ENCODE measurements around the gene ANKIB1. TPM values are rescaled to one million over a fixed set of nuclear protein-coding genes. Genes with fewer than 3 reads are reported as not detected.

ANKIB1 gene
- polyA plus RNA-seq, 1 of the 3 experiments (the other 2 are of a cell fraction): 24.6 TPM

DNA sequence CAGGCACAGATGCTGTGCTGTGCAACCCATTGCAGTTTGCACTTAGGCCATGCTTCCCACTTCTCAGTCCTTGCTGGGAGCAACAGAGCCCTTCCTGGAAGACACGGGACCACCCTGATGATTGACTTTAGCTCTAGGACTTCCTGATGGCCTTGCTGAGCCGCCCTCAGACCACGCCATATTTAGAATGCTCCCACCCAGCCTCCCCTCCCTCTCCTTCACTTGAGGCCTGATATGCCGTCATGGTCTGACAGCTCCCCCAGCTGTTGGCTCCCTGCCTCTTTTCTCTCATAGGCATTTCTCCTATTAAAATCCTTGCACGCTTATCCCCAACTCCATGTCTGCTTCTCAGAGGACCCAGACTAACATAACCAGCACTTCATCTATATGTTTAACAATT, 172.1 kb downstream of the ANKIB1 start:
- no peak overlapping the region for H2AFZ ChIP-seq (ENCODE audit: low read depth)
- H3K9me2 ChIP-seq: no peaks in the 10 kb centered on the region
- H3K4me3 ChIP-seq (ENCODE audit: low read depth in 2 of 2, low read length in 1 of 2): no peak overlapping the region
- no peak overlapping the region for H3K4me2 ChIP-seq
- TF ChIP-seq RAD21 (IDR thresholded peaks at IDR 0.05; ENCODE audit: low read length): peak; percentile 27; the same call in 1 of the 2 replicates
- no peak for TF ChIP-seq SIN3A (IDR thresholded peaks at IDR 0.05; ENCODE audit: borderline replicate concordance, low read depth, low read length)
- no peak for TF ChIP-seq FOXM1 (IDR thresholded peaks at IDR 0.05; ENCODE audit: low read depth)
- TF ChIP-seq, protein P1, sequence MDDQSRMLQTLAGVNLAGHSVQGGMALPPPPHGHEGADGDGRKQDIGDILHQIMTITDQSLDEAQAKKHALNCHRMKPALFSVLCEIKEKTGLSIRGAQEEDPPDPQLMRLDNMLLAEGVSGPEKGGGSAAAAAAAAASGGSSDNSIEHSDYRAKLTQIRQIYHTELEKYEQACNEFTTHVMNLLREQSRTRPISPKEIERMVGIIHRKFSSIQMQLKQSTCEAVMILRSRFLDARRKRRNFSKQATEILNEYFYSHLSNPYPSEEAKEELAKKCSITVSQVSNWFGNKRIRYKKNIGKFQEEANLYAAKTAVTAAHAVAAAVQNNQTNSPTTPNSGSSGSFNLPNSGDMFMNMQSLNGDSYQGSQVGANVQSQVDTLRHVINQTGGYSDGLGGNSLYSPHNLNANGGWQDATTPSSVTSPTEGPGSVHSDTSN (IDR thresholded peaks at IDR 0.05): no peak
- TF ChIP-seq MXI1 (IDR thresholded peaks at IDR 0.05; ENCODE audit: low read depth, low read length): no peak
- TF ChIP-seq NFIC (IDR thresholded peaks at IDR 0.05; ENCODE audit: borderline replicate concordance): no peak
- WGBS (ENCODE audit: low lambda C conversion rate): 96% methylated on average over 4 of the region's 5 CpGs
- no peaks in the 10 kb centered on the region for H3K79me2 ChIP-seq (ENCODE audit: insufficient read depth)
- H3K27me3 ChIP-seq (ENCODE audit: insufficient read depth): no peaks in the 10 kb centered on the region
- H3K9ac ChIP-seq: no peak overlapping the region
- H3K4me1 ChIP-seq (ENCODE audit: control insufficient read depth in 1 of 2, insufficient read depth in 2 of 2, low read depth in 1 of 2, low read length in 1 of 2): peaks cover 0 to 3% of the 10 kb centered on the region in 2 experiments; a peak in 1 of 4 replicates
- no peaks in the 10 kb centered on the region for H3F3A ChIP-seq (replicated peaks; ENCODE audit: insufficient read depth)
- no peak overlapping the region for H3K27ac ChIP-seq (ENCODE audit: low read depth in 2 of 2, low read length in 1 of 2)
- ChIA-PET POLR2A (interaction anchor here (1.4 kb wide), 1 partner anchor 29 kb away, joined by 3 read pairs; the partner anchor contains the start of gene GATAD1), CTCF (interaction anchor here (1.3 to 1.8 kb wide), 3 partner anchors 27 to 43 kb away, joined by 3 to 8 read pairs (median 4); no protein-coding TSS in a partner anchor)
- H4K20me1 ChIP-seq (ENCODE audit: insufficient read depth): no peaks in the 10 kb centered on the region
- H3K9me3 ChIP-seq: no peaks in the 10 kb centered on the region
- no peaks in the 10 kb centered on the region for H3K36me3 ChIP-seq (replicated peaks in 1 of 2; ENCODE audit: control insufficient read depth in 1 of 2, insufficient read depth in 2 of 2, low read length in 1 of 2)
- no peak for DNase-seq

DNA sequence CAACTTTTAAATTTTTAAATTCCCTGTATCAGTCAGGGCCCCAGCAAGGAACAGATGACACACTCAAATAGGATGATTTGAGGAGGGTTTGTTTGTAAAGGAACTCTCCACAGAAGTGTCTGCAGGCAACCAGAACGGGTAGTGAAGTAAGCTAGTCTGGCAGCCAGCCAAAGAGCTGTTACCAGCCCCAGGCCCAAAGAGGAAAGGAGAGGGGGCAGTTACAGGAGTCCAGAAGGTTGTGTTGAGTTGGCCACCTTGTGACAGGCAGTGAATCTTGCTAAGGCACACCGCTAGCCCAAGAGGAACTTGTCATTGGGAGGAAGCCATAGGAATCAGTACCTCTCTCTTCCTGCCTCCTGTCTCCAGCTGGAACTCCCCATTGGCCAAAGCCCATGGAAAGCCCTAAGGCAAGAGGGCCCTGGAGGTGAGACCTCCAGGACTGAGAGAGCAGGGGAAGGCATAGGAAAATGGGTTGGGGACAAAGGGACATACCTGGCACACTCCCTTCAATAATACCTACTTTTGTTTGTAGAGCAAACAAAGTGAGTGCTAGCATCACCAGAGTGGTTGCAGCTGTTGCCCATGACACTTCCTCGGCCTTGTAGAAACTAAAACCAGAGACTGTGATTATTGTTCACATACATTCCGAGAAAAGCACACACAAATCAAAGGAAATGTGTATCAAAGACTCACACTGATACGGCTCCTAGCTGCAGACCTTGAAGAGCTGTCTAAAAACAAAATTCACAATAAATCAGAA, 176.1 kb downstream of the ANKIB1 start:
- 54% methylated on average over 5 of the region's 5 CpGs for WGBS (ENCODE audit: low lambda C conversion rate)

More for the DNA sequence above, 176.1 kb downstream of the ANKIB1 start:
- POLR2A ChIA-PET: interaction anchor here (1.2 kb wide), 1 partner anchor 25 kb away, joined by 3 read pairs; the partner anchor contains the start of gene GATAD1
- Histone ChIP-seq H4K20me1 (ENCODE audit: insufficient read depth) (no peaks in the 10 kb centered on the region), H3K9me3 (no peaks in the 10 kb centered on the region), H3K79me2 (ENCODE audit: insufficient read depth) (no peaks in the 10 kb centered on the region), H3K36me3 (replicated peaks in 1 of 2; ENCODE audit: control insufficient read depth in 1 of 2, insufficient read depth in 2 of 2, low read length in 1 of 2) (no peaks in the 10 kb centered on the region), H3K4me2 (no peak overlapping the region), H3K27me3 (ENCODE audit: insufficient read depth) (no peaks in the 10 kb centered on the region), H3K27ac (ENCODE audit: low read depth in 2 of 2, low read length in 1 of 2) (no peak overlapping the region), H3K9me2 (no peaks in the 10 kb centered on the region), H2AFZ (ENCODE audit: low read depth) (no peak overlapping the region), H3K4me3 (ENCODE audit: low read depth in 2 of 2, low read length in 1 of 2) (no peak overlapping the region), H3K9ac (no peak overlapping the region), H3F3A (replicated peaks; ENCODE audit: insufficient read depth) (no peaks in the 10 kb centered on the region), H3K4me1 (ENCODE audit: control insufficient read depth in 1 of 2, insufficient read depth in 2 of 2, low read depth in 1 of 2, low read length in 1 of 2) (peaks cover 0 to 3% of the 10 kb centered on the region in 2 experiments; a peak in 1 of 4 replicates)
- TF ChIP-seq, protein P2, sequence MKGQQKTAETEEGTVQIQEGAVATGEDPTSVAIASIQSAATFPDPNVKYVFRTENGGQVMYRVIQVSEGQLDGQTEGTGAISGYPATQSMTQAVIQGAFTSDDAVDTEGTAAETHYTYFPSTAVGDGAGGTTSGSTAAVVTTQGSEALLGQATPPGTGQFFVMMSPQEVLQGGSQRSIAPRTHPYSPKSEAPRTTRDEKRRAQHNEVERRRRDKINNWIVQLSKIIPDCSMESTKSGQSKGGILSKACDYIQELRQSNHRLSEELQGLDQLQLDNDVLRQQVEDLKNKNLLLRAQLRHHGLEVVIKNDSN (IDR thresholded peaks at IDR 0.05; ENCODE audit: borderline replicate concordance, low read depth): no peak
- TF ChIP-seq MXI1 (IDR thresholded peaks at IDR 0.05; ENCODE audit: low read depth, low read length) (no peak), RXRA (IDR thresholded peaks at IDR 0.05; ENCODE audit: borderline replicate concordance, low read depth) (no peak)
- peak; percentile 40 for DNase-seq
- CTCF ChIA-PET: interaction anchor here (1.2 to 6.7 kb wide), 3 partner anchors 25 to 242 kb away, joined by 3 to 108 read pairs (median 5); partner anchors contain the start of genes GATAD1 and LRRD1
